Body of pancreas (tissue), 4 donors: ENCODE data around the gene TMEM52.

Experiments
- POLR2A ChIP-seq, 3 donors: fragments of 450-650 bp; IDR thresholded peaks; one replicate each; pipeline ENCODE4 v1.6.1; 2016; ENCODE audit warnings: antibody characterized with exemption in 3 of 3, mild to moderate bottlenecking in 2 of 3
- TF ChIP-seq, protein P1 (sequence below), 7 experiments: fragments of 450-650 bp in 4 of 7; fragments of 200-600 bp in 3 of 7; sonication (generic) in 3 of 7; IDR thresholded peaks; one replicate each; pipeline ENCODE4 v1.5.1; 2016 to 2019; ENCODE audit warnings: antibody characterized with exemption in 7 of 7

DNA sequence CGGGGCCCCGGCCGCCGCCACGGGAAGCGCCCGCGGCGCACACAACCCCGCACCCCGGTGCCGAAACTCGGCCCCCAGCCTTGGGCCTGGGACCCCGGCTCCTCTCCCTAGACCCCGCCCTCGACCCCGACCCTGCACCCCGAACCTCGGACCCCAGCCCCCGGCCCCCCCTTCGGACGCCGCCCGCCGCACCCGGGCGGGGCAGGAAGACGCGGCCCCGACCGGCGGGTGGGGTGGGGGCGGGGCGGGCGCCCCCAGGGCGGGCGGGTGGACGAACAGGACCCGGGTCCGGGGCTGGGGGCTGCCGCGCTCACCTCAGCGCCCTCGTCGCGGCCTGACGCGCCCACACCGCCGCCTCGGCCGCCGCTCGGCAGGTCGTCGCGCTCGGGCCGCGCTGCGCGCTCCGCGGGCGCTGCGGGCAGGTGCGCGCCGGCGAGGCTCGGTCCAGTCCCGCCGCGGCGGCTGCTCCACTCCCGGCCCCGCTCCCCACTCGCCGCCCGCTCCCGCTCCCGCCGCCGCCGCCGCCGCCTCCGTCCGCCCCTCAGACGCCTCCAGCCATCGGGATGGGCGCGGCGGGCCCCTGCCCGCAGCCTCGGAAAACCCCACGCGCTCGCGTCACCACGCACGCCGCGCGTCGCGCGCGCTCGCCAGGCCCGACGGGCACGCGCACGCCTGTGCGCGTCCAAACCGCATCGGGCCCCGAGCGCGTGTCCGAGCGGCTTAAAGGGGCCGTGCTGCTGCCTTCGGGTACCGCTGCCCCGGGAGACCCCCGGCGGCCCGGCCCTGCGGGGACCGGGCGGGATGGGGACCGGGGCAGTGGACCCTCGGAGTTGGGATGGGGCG, 28.4 kb downstream of the TMEM52 start, which contains the start of gene GNB1:
- peak in 1 of 3 donors; percentile 49 for TF ChIP-seq POLR2A (IDR thresholded peaks at IDR 0.05)
- TF ChIP-seq, protein P1, sequence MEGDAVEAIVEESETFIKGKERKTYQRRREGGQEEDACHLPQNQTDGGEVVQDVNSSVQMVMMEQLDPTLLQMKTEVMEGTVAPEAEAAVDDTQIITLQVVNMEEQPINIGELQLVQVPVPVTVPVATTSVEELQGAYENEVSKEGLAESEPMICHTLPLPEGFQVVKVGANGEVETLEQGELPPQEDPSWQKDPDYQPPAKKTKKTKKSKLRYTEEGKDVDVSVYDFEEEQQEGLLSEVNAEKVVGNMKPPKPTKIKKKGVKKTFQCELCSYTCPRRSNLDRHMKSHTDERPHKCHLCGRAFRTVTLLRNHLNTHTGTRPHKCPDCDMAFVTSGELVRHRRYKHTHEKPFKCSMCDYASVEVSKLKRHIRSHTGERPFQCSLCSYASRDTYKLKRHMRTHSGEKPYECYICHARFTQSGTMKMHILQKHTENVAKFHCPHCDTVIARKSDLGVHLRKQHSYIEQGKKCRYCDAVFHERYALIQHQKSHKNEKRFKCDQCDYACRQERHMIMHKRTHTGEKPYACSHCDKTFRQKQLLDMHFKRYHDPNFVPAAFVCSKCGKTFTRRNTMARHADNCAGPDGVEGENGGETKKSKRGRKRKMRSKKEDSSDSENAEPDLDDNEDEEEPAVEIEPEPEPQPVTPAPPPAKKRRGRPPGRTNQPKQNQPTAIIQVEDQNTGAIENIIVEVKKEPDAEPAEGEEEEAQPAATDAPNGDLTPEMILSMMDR (IDR thresholded peaks at IDR 0.05) = peak in 1 of 7 experiments; percentile 14
